Ovary (tissue), 3 donors: ENCODE results near the gene DYRK1A.

Source experiments
- POLR2A ChIP-seq: fragments of 450-650 bp; IDR thresholded peaks from one replicate; pipeline ENCODE4 v1.6.1; 2017; ENCODE audit warnings: antibody characterized with exemption, mild to moderate bottlenecking, moderate library complexity
- TF ChIP-seq, protein P1 (sequence below), 3 donors: fragments of 450-650 bp in 2 of 3; fragments of 200-600 bp in 1 of 3; IDR thresholded peaks; one replicate each; pipeline versions ENCODE4 v1.5.1 to v1.8.0; 2016 to 2022; ENCODE audit warnings: antibody characterized with exemption in 3 of 3, mild to moderate bottlenecking in 1 of 3
- donor health status: DM: no; HTN: no; CAD: no.

DNA sequence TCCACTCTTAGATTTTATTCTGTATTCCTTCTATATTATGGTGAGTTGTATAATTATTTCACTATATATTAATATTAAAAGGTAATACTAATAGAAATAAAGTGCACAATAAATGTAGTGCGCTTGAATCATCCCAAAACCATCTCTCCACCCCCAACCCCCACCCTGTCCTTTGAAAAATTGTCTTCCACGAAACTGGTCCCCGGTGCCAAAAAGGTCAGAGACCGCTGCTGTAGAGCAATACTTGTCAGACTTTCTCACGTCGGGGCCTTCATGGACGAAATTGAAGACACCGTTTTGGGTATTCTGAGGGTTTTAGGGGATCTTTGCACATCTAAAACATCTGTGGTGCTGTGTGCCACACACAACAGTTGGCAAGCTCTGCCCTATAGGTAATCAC lies 19.6 kb downstream of the DYRK1A start:
- TF ChIP-seq, protein P1, sequence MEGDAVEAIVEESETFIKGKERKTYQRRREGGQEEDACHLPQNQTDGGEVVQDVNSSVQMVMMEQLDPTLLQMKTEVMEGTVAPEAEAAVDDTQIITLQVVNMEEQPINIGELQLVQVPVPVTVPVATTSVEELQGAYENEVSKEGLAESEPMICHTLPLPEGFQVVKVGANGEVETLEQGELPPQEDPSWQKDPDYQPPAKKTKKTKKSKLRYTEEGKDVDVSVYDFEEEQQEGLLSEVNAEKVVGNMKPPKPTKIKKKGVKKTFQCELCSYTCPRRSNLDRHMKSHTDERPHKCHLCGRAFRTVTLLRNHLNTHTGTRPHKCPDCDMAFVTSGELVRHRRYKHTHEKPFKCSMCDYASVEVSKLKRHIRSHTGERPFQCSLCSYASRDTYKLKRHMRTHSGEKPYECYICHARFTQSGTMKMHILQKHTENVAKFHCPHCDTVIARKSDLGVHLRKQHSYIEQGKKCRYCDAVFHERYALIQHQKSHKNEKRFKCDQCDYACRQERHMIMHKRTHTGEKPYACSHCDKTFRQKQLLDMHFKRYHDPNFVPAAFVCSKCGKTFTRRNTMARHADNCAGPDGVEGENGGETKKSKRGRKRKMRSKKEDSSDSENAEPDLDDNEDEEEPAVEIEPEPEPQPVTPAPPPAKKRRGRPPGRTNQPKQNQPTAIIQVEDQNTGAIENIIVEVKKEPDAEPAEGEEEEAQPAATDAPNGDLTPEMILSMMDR (IDR thresholded peaks at IDR 0.05), result no peak
- no peak for TF ChIP-seq POLR2A
